ENCODE measurements around the gene HTRA1.

Gene HTRA1

DNA sequence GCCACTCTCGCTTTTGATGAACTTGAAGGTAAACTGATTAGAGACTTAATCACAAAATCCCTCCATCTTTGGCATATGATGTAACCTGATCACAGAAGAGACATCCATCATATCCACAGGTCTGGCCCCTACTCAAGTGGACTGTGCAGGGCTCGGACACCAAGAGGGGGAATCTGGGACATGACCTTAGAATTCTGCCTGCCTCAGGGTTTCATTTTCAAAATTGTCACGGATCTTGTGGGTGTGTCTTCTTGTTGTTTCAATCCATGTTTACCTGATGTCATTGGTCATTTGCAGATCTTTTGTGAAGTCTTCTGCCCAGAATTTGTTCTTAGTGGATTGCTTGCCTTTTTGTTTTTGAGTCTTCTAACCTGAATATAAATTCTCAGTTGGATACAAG lies 12.8 kb upstream of the HTRA1 start:
- Histone ChIP-seq H2AFZ (ENCODE audit: low read length) (no peak overlapping the region), H3K4me2 (ENCODE audit: low read depth, low read length, poor library complexity, severe bottlenecking) (no peak overlapping the region)

DNA sequence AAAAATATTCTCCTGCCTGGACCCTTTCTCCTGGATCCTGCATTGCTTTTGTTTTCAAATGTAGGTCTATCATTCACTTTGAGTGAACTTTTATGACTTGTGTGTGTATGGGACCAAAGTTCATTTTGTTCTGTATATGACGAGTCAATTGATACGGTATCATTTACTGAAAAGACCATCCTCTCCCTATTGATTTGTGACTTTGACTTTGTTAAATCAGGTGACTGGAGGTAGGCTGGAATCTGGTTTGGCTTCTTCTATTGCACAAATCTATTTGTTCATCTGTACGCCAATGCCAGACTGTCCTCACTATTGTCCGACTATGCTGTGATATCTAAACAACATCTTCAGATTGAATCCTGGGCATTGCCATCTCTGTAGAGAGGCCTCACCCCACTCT lies 12.2 kb upstream of the HTRA1 start:
- TF ChIP-seq, protein P1, sequence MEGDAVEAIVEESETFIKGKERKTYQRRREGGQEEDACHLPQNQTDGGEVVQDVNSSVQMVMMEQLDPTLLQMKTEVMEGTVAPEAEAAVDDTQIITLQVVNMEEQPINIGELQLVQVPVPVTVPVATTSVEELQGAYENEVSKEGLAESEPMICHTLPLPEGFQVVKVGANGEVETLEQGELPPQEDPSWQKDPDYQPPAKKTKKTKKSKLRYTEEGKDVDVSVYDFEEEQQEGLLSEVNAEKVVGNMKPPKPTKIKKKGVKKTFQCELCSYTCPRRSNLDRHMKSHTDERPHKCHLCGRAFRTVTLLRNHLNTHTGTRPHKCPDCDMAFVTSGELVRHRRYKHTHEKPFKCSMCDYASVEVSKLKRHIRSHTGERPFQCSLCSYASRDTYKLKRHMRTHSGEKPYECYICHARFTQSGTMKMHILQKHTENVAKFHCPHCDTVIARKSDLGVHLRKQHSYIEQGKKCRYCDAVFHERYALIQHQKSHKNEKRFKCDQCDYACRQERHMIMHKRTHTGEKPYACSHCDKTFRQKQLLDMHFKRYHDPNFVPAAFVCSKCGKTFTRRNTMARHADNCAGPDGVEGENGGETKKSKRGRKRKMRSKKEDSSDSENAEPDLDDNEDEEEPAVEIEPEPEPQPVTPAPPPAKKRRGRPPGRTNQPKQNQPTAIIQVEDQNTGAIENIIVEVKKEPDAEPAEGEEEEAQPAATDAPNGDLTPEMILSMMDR (conservative IDR thresholded peaks at IDR 0.05; ENCODE audit: low read length): no peak
- Histone ChIP-seq H3K9ac (ENCODE audit: low read depth, low read length, poor library complexity, severe bottlenecking) (no peak overlapping the region), H3F3A (ENCODE audit: low read depth) (no peaks in the 10 kb centered on the region), H2AFZ (ENCODE audit: low read length) (no peak overlapping the region), H3K4me3 (ENCODE audit: low read length, poor library complexity, severe bottlenecking) (no peak overlapping the region), H3K4me2 (ENCODE audit: low read depth, low read length, poor library complexity, severe bottlenecking) (no peak overlapping the region), H3K79me2 (ENCODE audit: insufficient read depth, low read length) (no peaks in the 10 kb centered on the region), H3K27me3 (ENCODE audit: insufficient read depth, low read length, poor library complexity, severe bottlenecking) (no peaks in the 10 kb centered on the region), H3K9me3 (ENCODE audit: insufficient read depth, low read depth, low read length) (no peaks in the 10 kb centered on the region), H3K36me3 (ENCODE audit: insufficient read depth, low read length) (no peaks in the 10 kb centered on the region), H3K9me2 (replicated peaks; ENCODE audit: low read depth, low read length) (no peaks in the 10 kb centered on the region), H3K4me1 (ENCODE audit: insufficient read depth, low read length, poor library complexity, severe bottlenecking) (no peaks in the 10 kb centered on the region), H4K20me1 (ENCODE audit: insufficient read depth, low read length, poor library complexity, severe bottlenecking) (no peaks in the 10 kb centered on the region)

More for the DNA sequence above, 12.8 kb upstream of the HTRA1 start:
- no peak overlapping the region for H3K4me3 ChIP-seq (ENCODE audit: low read length, poor library complexity, severe bottlenecking)
- TF ChIP-seq, protein P1 (conservative IDR thresholded peaks at IDR 0.05; ENCODE audit: low read length): no peak
- TF ChIP-seq EZH2phosphoT487 (IDR thresholded peaks at IDR 0.05; ENCODE audit: borderline replicate concordance): no peak
- H3K4me1 ChIP-seq (ENCODE audit: insufficient read depth, low read length, poor library complexity, severe bottlenecking): no peaks in the 10 kb centered on the region
- no peaks in the 10 kb centered on the region for H3K36me3 ChIP-seq (ENCODE audit: insufficient read depth, low read length)
- no peaks in the 10 kb centered on the region for H3K79me2 ChIP-seq (ENCODE audit: insufficient read depth, low read length)
- no peak overlapping the region for H3K9ac ChIP-seq (ENCODE audit: low read depth, low read length, poor library complexity, severe bottlenecking)
- no peaks in the 10 kb centered on the region for H3K27me3 ChIP-seq (ENCODE audit: insufficient read depth, low read length, poor library complexity, severe bottlenecking)
- H3K9me3 ChIP-seq (ENCODE audit: insufficient read depth, low read depth, low read length): no peaks in the 10 kb centered on the region
- no peaks in the 10 kb centered on the region for H3K9me2 ChIP-seq (replicated peaks; ENCODE audit: low read depth, low read length)
- no peaks in the 10 kb centered on the region for H4K20me1 ChIP-seq (ENCODE audit: insufficient read depth, low read length, poor library complexity, severe bottlenecking)
- H3F3A ChIP-seq (ENCODE audit: low read depth): no peaks in the 10 kb centered on the region

DNA sequence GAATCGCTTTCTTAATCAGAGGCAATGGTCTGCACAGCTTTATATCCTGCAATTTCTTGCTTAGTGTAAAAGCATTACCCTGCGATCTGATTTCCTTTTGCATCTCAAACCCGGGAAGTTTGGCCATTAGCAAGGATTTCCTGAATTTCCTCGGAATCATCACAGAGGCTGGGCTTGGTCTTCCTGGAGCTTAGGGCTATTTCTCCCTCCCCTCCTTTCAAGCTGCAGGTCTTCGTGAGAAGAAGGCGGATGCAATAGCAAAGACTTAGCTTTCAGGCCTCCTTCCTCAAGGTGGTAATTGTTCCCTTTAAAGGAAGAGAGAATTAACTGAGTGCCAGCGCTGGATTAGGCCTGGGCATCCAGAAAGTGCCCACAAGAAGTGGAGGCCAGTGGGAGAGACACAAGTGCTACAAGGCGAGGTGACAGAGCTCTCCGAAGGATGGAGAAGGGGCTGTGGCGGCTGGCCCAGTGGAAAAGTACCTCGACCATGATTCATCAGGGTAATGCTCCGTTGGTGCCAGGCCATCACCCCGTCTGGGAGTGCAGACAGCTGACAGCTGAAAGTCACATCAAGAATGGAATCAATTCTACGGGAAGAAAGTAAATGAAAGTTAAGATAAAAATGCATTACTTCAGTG lies 10.9 kb upstream of the HTRA1 start:
- Histone ChIP-seq H3K79me2 (ENCODE audit: insufficient read depth, low read length) (no peaks in the 10 kb centered on the region), H3K4me2 (ENCODE audit: low read depth, low read length, poor library complexity, severe bottlenecking) (no peak overlapping the region), H3K36me3 (ENCODE audit: insufficient read depth, low read length) (no peaks in the 10 kb centered on the region), H3K9ac (ENCODE audit: low read depth, low read length, poor library complexity, severe bottlenecking) (no peak overlapping the region), H2AFZ (ENCODE audit: low read length) (no peak overlapping the region), H3K9me2 (replicated peaks; ENCODE audit: low read depth, low read length) (no peaks in the 10 kb centered on the region), H4K20me1 (ENCODE audit: insufficient read depth, low read length, poor library complexity, severe bottlenecking) (no peaks in the 10 kb centered on the region), H3K9me3 (ENCODE audit: insufficient read depth, low read depth, low read length) (no peaks in the 10 kb centered on the region), H3K4me3 (ENCODE audit: low read length, poor library complexity, severe bottlenecking) (no peak overlapping the region), H3K27me3 (ENCODE audit: insufficient read depth, low read length, poor library complexity, severe bottlenecking) (no peaks in the 10 kb centered on the region), H3K4me1 (ENCODE audit: insufficient read depth, low read length, poor library complexity, severe bottlenecking) (no peaks in the 10 kb centered on the region), H3F3A (ENCODE audit: low read depth) (no peaks in the 10 kb centered on the region)
- no peak for TF ChIP-seq EZH2phosphoT487 (IDR thresholded peaks at IDR 0.05; ENCODE audit: borderline replicate concordance)
- TF ChIP-seq, protein P1 (conservative IDR thresholded peaks at IDR 0.05; ENCODE audit: low read length): no peak

All from Loucy (cell line).